T-helper 17 cell (primary cell): Measurements from ENCODE around the gene SMC4. TPM values are rescaled to one million over a fixed set of nuclear protein-coding genes. Genes with fewer than 3 reads are reported as not detected.
A peak's percentile ranks its signal among the peaks of the same experiment; 100 is the strongest.
"Not testable (repeated sequence)": the region's sequence is repeated elsewhere in the genome, so short reads cannot be mapped to it uniquely, and the experiment has no call there.

Source experiments
- ATAC-seq: fragments of 150-1000 bp; cut with Tn5 transposase; 2 replicates; pipeline ENCODE4 v1.10.0; 2021; ENCODE audit warnings: mild to moderate bottlenecking, moderate library complexity
- DNase-seq, 3 donors: peaks; one replicate each; pipeline versions ENCODE4 v3.0.0 to v3.0.0-alpha.2; 2020 to 2021
- H3K9me3 ChIP-seq: one replicate; pipeline ENCODE4 v1.7.0; 2013; ENCODE audit warnings: low read length, mild to moderate bottlenecking; ENCODE audit not compliant: control insufficient read depth, poor library complexity, severe bottlenecking
- H3K27ac Mint-ChIP-seq: one replicate; pipeline ENCODE4 v1.8.0; 2022; ENCODE audit warnings: mild to moderate bottlenecking, moderate library complexity, mixed read lengths
- H3K27me3 Mint-ChIP-seq: one replicate; pipeline ENCODE4 v1.8.0; 2022; ENCODE audit warnings: mixed read lengths
- H3K36me3 Mint-ChIP-seq: one replicate; pipeline ENCODE4 v1.8.0; 2022; ENCODE audit warnings: low read depth, mixed read lengths
- H3K4me1 Mint-ChIP-seq: one replicate; pipeline ENCODE4 v1.8.0; 2022; ENCODE audit warnings: mild to moderate bottlenecking, mixed read lengths
- H3K4me3 Mint-ChIP-seq: one replicate; pipeline ENCODE4 v1.8.0; 2022; ENCODE audit warnings: mild to moderate bottlenecking, moderate library complexity, mixed read lengths
- total RNA-seq, 4 donors: library from RNA in 2 of 4; stranded (reverse) in 2 of 4; gene quantifications; one replicate each; pipeline ENCODE4 v1.2.3 and lab custom pipeline; 2022 to 2026

The SMC4 gene
- total RNA-seq: 10 to 100 TPM; 61.1 to 77.8 TPM
- 130 to 161 reads per million in 2 donors for total RNA-seq (lab: John Stamatoyannopoulos, UW)

- peaks cover 38% of the 10 kb centered on the region for H3K4me1 Mint-ChIP-seq
- no peaks in the 10 kb centered on the region for H3K9me3 ChIP-seq
- H3K36me3 Mint-ChIP-seq: peaks cover 3% of the 10 kb centered on the region
- ATAC-seq: peak; percentile 96
- H3K4me3 Mint-ChIP-seq: peak within 1 kb of the TSS; percentile 98
- H3K27ac Mint-ChIP-seq: peak within 1 kb of the TSS; percentile 100
- peak; percentile 89 to 92 (median 89) for DNase-seq
- H3K27me3 Mint-ChIP-seq: no peaks in the 10 kb centered on the region
Observed at GRCh38 chr3:160399125-160400029, at the start of gene SMC4, which contains the start of gene IFT80. Gene SMC4 (plus strand): TSS chr3:160399650. CDS start chr3:160400827, 1,177 bp downstream. Gene IFT80 (minus strand): TSS chr3:160399225. CDS start chr3:160384600, 14,625 bp downstream.

- DNase-seq (no peak), ATAC-seq (no peak)
- Mint-ChIP-seq H3K4me1 (peaks cover 5% of the 10 kb centered on the region), H3K4me3 (no peak overlapping the region), H3K27ac (no peak overlapping the region), H3K27me3 (no peaks in the 10 kb centered on the region), H3K36me3 (peaks cover 5% of the 10 kb centered on the region)
- H3K9me3 ChIP-seq: no peaks in the 10 kb centered on the region
Observed at GRCh38 chr3:160355826-160356225, 43.6 kb upstream of the SMC4 start.

- H3K4me1 Mint-ChIP-seq, H3K9me3 ChIP-seq, H3K36me3 Mint-ChIP-seq, ATAC-seq, DNase-seq, H3K27ac Mint-ChIP-seq, H3K4me3 Mint-ChIP-seq, H3K27me3 Mint-ChIP-seq: not testable (repeated sequence)
Observed at GRCh38 chr3:160362896-160363295, 36.6 kb upstream of the SMC4 start.

GRCh38 chr3:160365869-160366522 is 33.5 kb upstream of the SMC4 start:
- H3K27me3 Mint-ChIP-seq: no peaks in the 10 kb centered on the region
- peaks cover 8% of the 10 kb centered on the region for H3K36me3 Mint-ChIP-seq
- no peak overlapping the region for H3K4me3 Mint-ChIP-seq
- DNase-seq (no peak), ATAC-seq (no peak)
- peaks cover 11% of the 10 kb centered on the region for H3K4me1 Mint-ChIP-seq
- H3K9me3 ChIP-seq: no peaks in the 10 kb centered on the region
- no peak overlapping the region for H3K27ac Mint-ChIP-seq

- no peak overlapping the region for H3K4me3 Mint-ChIP-seq
- H3K9me3 ChIP-seq: no peaks in the 10 kb centered on the region
- DNase-seq (no peak), ATAC-seq (peak; percentile 65)
- H3K27me3 Mint-ChIP-seq: no peaks in the 10 kb centered on the region
- H3K4me1 Mint-ChIP-seq: peaks cover 11% of the 10 kb centered on the region
- peaks cover 5% of the 10 kb centered on the region for H3K36me3 Mint-ChIP-seq
- no peak overlapping the region for H3K27ac Mint-ChIP-seq
Observed at GRCh38 chr3:160368804-160369203, 30.6 kb upstream of the SMC4 start.

GRCh38 chr3:160369784-160370183 is 29.7 kb upstream of the SMC4 start:
- Mint-ChIP-seq H3K36me3 (peaks cover 9% of the 10 kb centered on the region), H3K4me1 (peaks cover 11% of the 10 kb centered on the region), H3K4me3 (no peak overlapping the region), H3K27ac (peak overlapping the region; percentile 1), H3K27me3 (no peaks in the 10 kb centered on the region)
- DNase-seq (no peak), ATAC-seq (peak; percentile 44)
- H3K9me3 ChIP-seq: no peaks in the 10 kb centered on the region

- Mint-ChIP-seq H3K27me3 (no peaks in the 10 kb centered on the region), H3K4me1 (peaks cover 11% of the 10 kb centered on the region), H3K27ac (peak overlapping the region; percentile 1), H3K36me3 (peaks cover 11% of the 10 kb centered on the region), H3K4me3 (no peak overlapping the region)
- no peak for ATAC-seq
- no peak for DNase-seq
- H3K9me3 ChIP-seq: no peaks in the 10 kb centered on the region
Observed at GRCh38 chr3:160370987-160371857, 28.2 kb upstream of the SMC4 start.

- no peaks in the 10 kb centered on the region for H3K27me3 Mint-ChIP-seq
- H3K27ac Mint-ChIP-seq: no peak overlapping the region
- H3K9me3 ChIP-seq: no peaks in the 10 kb centered on the region
- DNase-seq (no peak), ATAC-seq (no peak)
- peaks cover 6% of the 10 kb centered on the region for H3K36me3 Mint-ChIP-seq
- no peak overlapping the region for H3K4me3 Mint-ChIP-seq
- peaks cover 11% of the 10 kb centered on the region for H3K4me1 Mint-ChIP-seq
Observed at GRCh38 chr3:160372780-160373179, 26.7 kb upstream of the SMC4 start.

GRCh38 chr3:160373655-160374054 is 25.8 kb upstream of the SMC4 start:
- Mint-ChIP-seq H3K4me3 (no peak overlapping the region), H3K4me1 (peaks cover 11% of the 10 kb centered on the region), H3K36me3 (peaks cover 6% of the 10 kb centered on the region), H3K27ac (no peak overlapping the region), H3K27me3 (no peaks in the 10 kb centered on the region)
- no peaks in the 10 kb centered on the region for H3K9me3 ChIP-seq
- ATAC-seq (no peak), DNase-seq (no peak)

- DNase-seq (no peak), ATAC-seq (no peak)
- Mint-ChIP-seq H3K27ac (no peak overlapping the region), H3K4me1 (peaks cover 11% of the 10 kb centered on the region), H3K27me3 (no peaks in the 10 kb centered on the region), H3K36me3 (peaks cover 6% of the 10 kb centered on the region), H3K4me3 (no peak overlapping the region)
- H3K9me3 ChIP-seq: no peaks in the 10 kb centered on the region
Observed at GRCh38 chr3:160374472-160374871, 25.0 kb upstream of the SMC4 start.

GRCh38 chr3:160374925-160375324 is 24.5 kb upstream of the SMC4 start:
- ATAC-seq: no peak
- no peak overlapping the region for H3K27ac Mint-ChIP-seq
- no peak for DNase-seq
- no peak overlapping the region for H3K4me3 Mint-ChIP-seq
- peaks cover 9% of the 10 kb centered on the region for H3K4me1 Mint-ChIP-seq
- peaks cover 6% of the 10 kb centered on the region for H3K36me3 Mint-ChIP-seq
- no peaks in the 10 kb centered on the region for H3K9me3 ChIP-seq
- H3K27me3 Mint-ChIP-seq: no peaks in the 10 kb centered on the region

- no peaks in the 10 kb centered on the region for H3K9me3 ChIP-seq
- Mint-ChIP-seq H3K27me3 (no peaks in the 10 kb centered on the region), H3K4me1 (no peaks in the 10 kb centered on the region), H3K36me3 (peaks cover 6% of the 10 kb centered on the region), H3K4me3 (no peak overlapping the region), H3K27ac (no peak overlapping the region)
- ATAC-seq (no peak), DNase-seq (no peak)
Observed at GRCh38 chr3:160376681-160377080, 22.8 kb upstream of the SMC4 start.
